Neural progenitor cell (in vitro differentiated cells): ENCODE data around the gene GNG7. TPM values are rescaled to one million over a fixed set of nuclear protein-coding genes. Genes with fewer than 3 reads are reported as not detected.

ENCODE experiments used
- DNase-seq: peaks from one replicate; pipeline ENCODE4 v3.0.0-alpha.2; 2016; ENCODE audit warnings: low spot score
- H2AFZ ChIP-seq: fragments of 200-600 bp; sonication (generic); replicated peaks from 2 replicates; pipeline ENCODE4 v1.6.1; 2016; ENCODE audit warnings: antibody characterized with exemption
- H3F3A ChIP-seq: fragments of 200-600 bp; sonication (generic); 2 replicates; pipeline ENCODE4 v1.6.1; 2016; ENCODE audit warnings: antibody characterized with exemption, low read depth
- H3K27ac ChIP-seq: fragments of 200-600 bp; sonication (generic); 2 replicates; pipeline ENCODE4 v1.5.1; 2016; ENCODE audit warnings: mild to moderate bottlenecking
- H3K27me3 ChIP-seq: fragments of 200-600 bp; sonication (generic); 2 replicates; pipeline ENCODE4 v1.6.1; 2016; ENCODE audit warnings: mild to moderate bottlenecking, moderate library complexity
- H3K36me3 ChIP-seq: fragments of 200-600 bp; sonication (generic); 2 replicates; pipeline ENCODE4 v1.5.1; 2016
- H3K4me1 ChIP-seq: fragments of 200-600 bp; sonication (generic); 2 replicates; pipeline ENCODE4 v1.6.1; 2016; ENCODE audit warnings: mixed run types
- H3K4me2 ChIP-seq: fragments of 200-600 bp; sonication (generic); 2 replicates; pipeline ENCODE4 v1.6.1; 2016
- H3K4me3 ChIP-seq: fragments of 200-600 bp; sonication (generic); 2 replicates; pipeline ENCODE4 v1.5.1; 2016
- H3K79me2 ChIP-seq: fragments of 200-600 bp; sonication (generic); 2 replicates; pipeline ENCODE4 v1.6.1; 2016; ENCODE audit warnings: low read depth
- H3K9ac ChIP-seq: fragments of 200-600 bp; sonication (generic); 2 replicates; pipeline ENCODE4 v1.6.1; 2016
- H3K9me3 ChIP-seq: fragments of 200-600 bp; sonication (generic); 2 replicates; pipeline ENCODE4 v1.5.1; 2016; ENCODE audit warnings: low read depth
- H4K20me1 ChIP-seq: fragments of 200-600 bp; sonication (generic); 2 replicates; pipeline ENCODE4 v1.6.1; 2016; ENCODE audit warnings: low read depth
- H3K27ac Mint-ChIP-seq: 3 replicates; pipeline ENCODE4 v1.8.0; 2021; ENCODE audit warnings: mixed read lengths
- H3K27me3 Mint-ChIP-seq: 2 replicates; pipeline ENCODE4 v1.8.0; 2022; ENCODE audit warnings: low read depth, mild to moderate bottlenecking, inconsistent platforms, moderate library complexity, mixed read lengths; ENCODE audit not compliant: insufficient read depth
- H3K36me3 Mint-ChIP-seq: 3 replicates; pipeline ENCODE4 v1.8.0; 2021; ENCODE audit warnings: mixed read lengths
- H3K4me1 Mint-ChIP-seq: 3 replicates; pipeline ENCODE4 v1.8.0; 2021; ENCODE audit warnings: mixed read lengths
- H3K4me3 Mint-ChIP-seq: 3 replicates; pipeline ENCODE4 v1.8.0; 2021; ENCODE audit warnings: mild to moderate bottlenecking, moderate library complexity, mixed read lengths
- H3K9me3 Mint-ChIP-seq: 3 replicates; pipeline ENCODE4 v1.8.0; 2020; ENCODE audit warnings: mixed read lengths
- CTCF ChIP-seq: fragments of 200-600 bp; sonication (generic); IDR thresholded peaks from 2 replicates; pipeline ENCODE4 v1.5.1; 2017; ENCODE audit warnings: antibody characterized with exemption, mild to moderate bottlenecking
- EZH2 ChIP-seq: fragments of 200-600 bp; sonication (generic); IDR thresholded peaks from 2 replicates; pipeline ENCODE4 v1.6.1; 2017; ENCODE audit warnings: antibody characterized with exemption, mild to moderate bottlenecking, moderate library complexity
- EZH2phosphoT487 ChIP-seq: fragments of 200-600 bp; sonication (generic); IDR thresholded peaks from 2 replicates; pipeline ENCODE4 v1.6.1; 2017; ENCODE audit warnings: antibody characterized with exemption
- total RNA-seq: library from RNA; depleted of rRNA; stranded (reverse); fragments of >200 nt; gene quantifications from 2 replicates; pipeline ENCODE4 v1.2.3, GENCODE V29; 2015; ENCODE audit warnings: low replicate concordance

GNG7 gene
- total RNA-seq, 1 donor from 2014 or later: 7.0 TPM

- no peak for DNase-seq
- H3K4me1 ChIP-seq: no peaks in the 10 kb centered on the region
- H2AFZ ChIP-seq: no peak overlapping the region
- no peak for TF ChIP-seq CTCF
- H3K27me3 ChIP-seq: peaks cover 8% of the 10 kb centered on the region
- no peak overlapping the region for H3K4me3 Mint-ChIP-seq
- no peaks in the 10 kb centered on the region for H3K79me2 ChIP-seq
- H3K36me3 ChIP-seq: no peaks in the 10 kb centered on the region
- peaks cover 3% of the 10 kb centered on the region for H3K9me3 Mint-ChIP-seq
- no peaks in the 10 kb centered on the region for H3K9me3 ChIP-seq
- H3K9ac ChIP-seq: no peak overlapping the region
- H3F3A ChIP-seq: no peaks in the 10 kb centered on the region
- H3K27ac Mint-ChIP-seq: no peak overlapping the region
- H3K27me3 Mint-ChIP-seq: peaks cover 15% of the 10 kb centered on the region
- peaks cover 2% of the 10 kb centered on the region for H4K20me1 ChIP-seq
- peaks cover 4% of the 10 kb centered on the region for H3K36me3 Mint-ChIP-seq
- no peak overlapping the region for H3K4me2 ChIP-seq
- H3K27ac ChIP-seq: no peak overlapping the region
- H3K4me3 ChIP-seq: no peak overlapping the region
- peaks cover 3% of the 10 kb centered on the region for H3K4me1 Mint-ChIP-seq
Measured at GRCh38 chr19:2676823-2677222, 25.7 kb downstream of the GNG7 start.

- H3K4me2 ChIP-seq: no peak overlapping the region
Measured at GRCh38 chr19:2675892-2676291, 26.6 kb downstream of the GNG7 start.

DNA sequence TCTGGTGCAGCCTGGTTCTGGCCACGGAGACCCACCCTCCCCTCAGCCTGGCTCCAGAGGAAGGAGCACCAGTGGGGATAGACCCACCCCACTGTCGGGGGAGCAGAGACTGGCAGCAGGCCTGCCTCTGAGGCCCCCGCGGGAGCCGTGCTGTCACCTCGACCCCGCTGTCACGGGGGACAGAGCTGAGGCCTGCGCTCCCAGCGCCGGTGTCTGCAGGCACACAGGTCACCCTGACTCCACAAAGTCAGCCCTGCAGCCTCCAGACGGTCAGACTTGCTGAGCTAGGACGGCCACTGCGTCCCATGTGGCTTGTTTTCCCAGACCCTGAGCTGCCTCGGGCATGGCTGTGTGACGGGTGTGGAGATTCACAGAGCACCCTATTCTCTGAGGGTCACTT is 32.3 kb downstream of the GNG7 start:
- Histone ChIP-seq H3K4me2 (no peak overlapping the region), H3K9ac (no peak overlapping the region), H3F3A (no peaks in the 10 kb centered on the region), H2AFZ (no peak overlapping the region), H3K79me2 (no peaks in the 10 kb centered on the region), H3K4me3 (no peak overlapping the region), H3K4me1 (no peaks in the 10 kb centered on the region), H4K20me1 (no peaks in the 10 kb centered on the region), H3K9me3 (no peaks in the 10 kb centered on the region), H3K36me3 (no peaks in the 10 kb centered on the region), H3K27ac (no peak overlapping the region), H3K27me3 (peaks cover 8% of the 10 kb centered on the region)
- DNase-seq: no peak
- Mint-ChIP-seq H3K9me3 (no peaks in the 10 kb centered on the region), H3K4me3 (no peak overlapping the region), H3K36me3 (no peaks in the 10 kb centered on the region), H3K4me1 (peaks cover 3% of the 10 kb centered on the region), H3K27ac (no peak overlapping the region), H3K27me3 (peaks cover 9% of the 10 kb centered on the region)
- TF ChIP-seq CTCF (no peak), EZH2 (no peak), EZH2phosphoT487 (no peak)

More at GRCh38 chr19:2675892-2676291, 26.6 kb downstream of the GNG7 start:
- H3K9ac ChIP-seq: no peak overlapping the region
- peaks cover 8% of the 10 kb centered on the region for H3K27me3 ChIP-seq
- H3K36me3 Mint-ChIP-seq: peaks cover 2% of the 10 kb centered on the region
- H3K4me3 Mint-ChIP-seq: no peak overlapping the region
- no peak overlapping the region for H2AFZ ChIP-seq
- H3K27me3 Mint-ChIP-seq: peaks cover 12% of the 10 kb centered on the region
- H3K4me1 Mint-ChIP-seq: peaks cover 3% of the 10 kb centered on the region
- H3F3A ChIP-seq: no peaks in the 10 kb centered on the region
- no peak for DNase-seq
- TF ChIP-seq EZH2phosphoT487 (no peak), CTCF (no peak), EZH2 (no peak)
- no peak overlapping the region for H3K4me3 ChIP-seq
- peaks cover 3% of the 10 kb centered on the region for H3K9me3 Mint-ChIP-seq
- no peaks in the 10 kb centered on the region for H3K79me2 ChIP-seq
- peaks cover 2% of the 10 kb centered on the region for H4K20me1 ChIP-seq
- no peaks in the 10 kb centered on the region for H3K4me1 ChIP-seq
- no peaks in the 10 kb centered on the region for H3K9me3 ChIP-seq
- no peaks in the 10 kb centered on the region for H3K36me3 ChIP-seq
- no peak overlapping the region for H3K27ac ChIP-seq
- no peak overlapping the region for H3K27ac Mint-ChIP-seq
